Heart left ventricle (tissue), 16 donors: ENCODE measurements around the gene ZNRD2. TPM values are rescaled to one million over a fixed set of nuclear protein-coding genes. Genes with fewer than 3 reads are reported as not detected.

ENCODE experiments used
- ATAC-seq, 4 donors: fragments of 200-7000 bp; cut with Tn5 transposase; one replicate each; pipeline ENCODE4 v1.9.1; 2020 to 2022; ENCODE audit warnings: moderate library complexity in 4 of 4, mild to moderate bottlenecking in 3 of 4, moderate number of reproducible peaks in 1 of 4
- DNase-seq, 5 donors: peaks; one replicate each; pipeline ENCODE4 v3.0.0-alpha.2; 2020
- H3K27ac ChIP-seq, 12 donors: fragments of 200-600 bp; sonication (generic) in 4 of 12; one replicate each; pipeline versions ENCODE4 v1.5.0 to v1.8.0; 2016 to 2022; ENCODE audit warnings: mild to moderate bottlenecking in 2 of 12
- H3K27me3 ChIP-seq, 9 donors: fragments of 200-600 bp; sonication (generic) in 2 of 9; one replicate each; pipeline versions ENCODE4 v1.5.1 to v1.8.0; 2016 to 2022; ENCODE audit warnings: mild to moderate bottlenecking in 3 of 9
- H3K36me3 ChIP-seq, 9 donors: fragments of 200-600 bp; sonication (generic) in 2 of 9; one replicate each; pipeline versions ENCODE4 v1.5.0 to v1.8.0; 2018 to 2022; ENCODE audit warnings: mild to moderate bottlenecking in 2 of 9
- H3K4me1 ChIP-seq, 12 donors: fragments of 200-600 bp; sonication (generic) in 4 of 12; one replicate each; pipeline versions ENCODE4 v1.5.0 to v1.8.0; 2016 to 2022; ENCODE audit warnings: mild to moderate bottlenecking in 3 of 12
- H3K4me3 ChIP-seq, 12 donors: fragments of 200-600 bp; sonication (generic) in 4 of 12; one replicate each; pipeline versions ENCODE4 v1.5.0 to v1.8.0; 2017 to 2022; ENCODE audit warnings: mild to moderate bottlenecking in 9 of 12, moderate library complexity in 4 of 12
- H3K9me3 ChIP-seq, 12 donors: fragments of 200-600 bp; sonication (generic) in 4 of 12; one replicate each; pipeline versions ENCODE4 v1.5.0 to v1.8.0; 2016 to 2022; ENCODE audit warnings: mild to moderate bottlenecking in 1 of 12
- CTCF ChIP-seq, 12 donors: fragments of 200-600 bp; sonication (generic) in 4 of 12; IDR thresholded peaks; one replicate each; pipeline versions ENCODE4 v1.5.0 to v1.8.0; 2018 to 2022; ENCODE audit warnings: antibody characterized with exemption in 12 of 12, mild to moderate bottlenecking in 5 of 12
- POLR2A ChIP-seq, 2 donors: fragments of 450-650 bp; IDR thresholded peaks; one replicate each; pipeline ENCODE4 v1.6.1; 2017; ENCODE audit warnings: antibody characterized with exemption in 2 of 2, mild to moderate bottlenecking in 2 of 2, moderate library complexity in 2 of 2
- WGBS, 4 donors: extraction: QIAGEN DNeasy Blood & Tissue Kit in 2 of 4; methylation state at CpG; one replicate each; pipeline versions ENCODE4 v1.1.5 to v1.1.7; 2013 to 2018; 5-methylcytosine and 5-hydroxymethylcytosine counted together
- intact Hi-C, 10 donors: fragments of 100-400 bp; cut with DNase I; formaldehyde crosslinking; loops; one replicate each; pipeline versions ENCODE4 v1.11.1 to v1.14.2; 2022
- polyA plus RNA-seq, 2 donors: library from polyadenylated mRNA; stranded (reverse); fragments of 200-250 nt; gene quantifications; one replicate each; pipeline ENCODE4 v1.2.3, GENCODE V29; 2013
- total RNA-seq, 9 donors: library from RNA; depleted of rRNA in 2 of 9; stranded (reverse); fragments of >200 nt in 2 of 9; fragmentation: NEBNext Ultra II Directional in 3 of 9; extraction: Animal tissue kit (Norgen Biotek cat#: 25700) in 3 of 9; gene quantifications; one replicate each; pipeline versions ENCODE4 v1.1.0 to v1.2.4, GENCODE V29; 2016 to 2023
- donor health status: ischemic (EF 13 %, LVEDD 7.1; RV severe dilation, severe dysfunction).
- donor health status: healthy with polysubstance abuse.
- donor health status: DM: no; HTN: yes; CAD: no.
- donor health status: DM: no; HTN: no; CAD: no.
- donor health status: ischemic (EF 25% LVEDD 6.9; RV normal size, moderate dysfunction).
- donor health status: ischemic (EF 25% LVEDD 5.7; RV mildly dilated, moderate dysfunction).
- donor health status: healthy.
- donor health status: DM: yes; HTN: yes; CAD: no.
- donor health status: ischemic (EF 35%, LVEDD 5.7; RV mildly dilated, moderate dysfunction).
- donor health status: nonischemic (EF 11% LVEDD 7.7; RV severe dilation, severe dysfunction).
- donor health status: DM: yes; HTN: yes; CAD: no.
- donor health status: PGD.
- donor health status: ischemic (EF 29% LVEDD 5.4; RV normal size, mild dysfunction).
- donor health status: nonischemic (EF 23%, LVEDD 6.1; RV moderate dilation, normal function).

ZNRD2 gene
- total and polyA plus RNA-seq, 11 donors = 23.2 to 101 (median 35.7) TPM

GRCh38 chr11:65576867-65577755 lies 6.8 kb downstream of the ZNRD2 start:
- Histone ChIP-seq H3K4me1 (peaks cover 9 to 63% (median 49%) of the 10 kb centered on the region in 12 donors), H3K27ac (peak overlapping the region; percentile 89 to 99 (median 96)), H3K27me3 (no peaks in the 10 kb centered on the region), H3K9me3 (no peaks in the 10 kb centered on the region), H3K36me3 (peaks cover 0 to 42% (median 30%) of the 10 kb centered on the region in 9 donors), H3K4me3 (peak overlapping the region; percentile 28 to 96 (median 79))
- TF ChIP-seq POLR2A (IDR thresholded peaks at IDR 0.05) (peak in 1 of 2 donors; percentile 46), CTCF (IDR thresholded peaks at IDR 0.05) (no peak)
- 22 to 42% (median 33%) methylated on average over 12 to 18 of the region's 18 CpGs for WGBS, 4 donors
- ATAC-seq = peak; percentile 23 to 63 (median 48)
- peak; percentile 76 to 88 (median 82) for DNase-seq
- intact Hi-C loops = loop anchor here in 5 of 10 donors (2.0 to 5.0 kb wide), 4 partner anchors 14 to 35 kb away; partner anchors contain the start of gene MAP3K11 (in 3 of the 5)

DNA sequence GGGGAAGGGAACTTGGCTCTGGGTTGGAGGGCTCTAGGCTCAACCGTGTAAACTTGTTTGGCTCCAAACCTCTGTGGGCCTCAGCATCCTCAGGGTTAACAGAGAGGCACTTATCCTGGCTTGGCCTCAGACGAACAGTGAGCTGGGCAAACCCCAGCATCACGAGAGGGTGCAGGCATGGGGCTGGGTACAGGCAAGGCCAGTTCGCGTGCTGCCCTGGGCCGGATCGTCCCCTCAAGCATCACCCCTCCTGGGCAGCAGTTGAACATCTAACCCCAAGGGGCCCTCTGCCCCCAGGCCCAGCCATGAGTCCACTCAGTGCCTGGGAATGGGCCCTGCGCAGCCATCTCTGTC lies 7.5 kb downstream of the ZNRD2 start:
- WGBS, 4 donors = 37 to 60% (median 44%) methylated on average over 1 to 8 of the region's 8 CpGs
- ATAC-seq = peak in 1 of 4 donors; percentile 21
- intact Hi-C loops = loop anchor here in 5 of 10 donors (2.0 to 5.0 kb wide), 4 partner anchors 13 to 35 kb away; partner anchors contain the start of gene MAP3K11 (in 3 of the 5)
- peak overlapping the region; percentile 89 to 99 (median 96) for H3K27ac ChIP-seq
- H3K9me3 ChIP-seq = no peaks in the 10 kb centered on the region
- DNase-seq = no peak
- H3K4me3 ChIP-seq = peak overlapping the region in 11 of 12 donors; percentile 64 to 96 (median 81)
- no peaks in the 10 kb centered on the region for H3K27me3 ChIP-seq
- H3K4me1 ChIP-seq = peaks cover 9 to 61% (median 47%) of the 10 kb centered on the region in 12 donors
- peaks cover 0 to 48% (median 32%) of the 10 kb centered on the region in 9 donors for H3K36me3 ChIP-seq
- TF ChIP-seq POLR2A (IDR thresholded peaks at IDR 0.05) = no peak

- Histone ChIP-seq H3K4me1 (peaks cover 9 to 57% (median 44%) of the 10 kb centered on the region in 12 donors), H3K4me3 (peak overlapping the region in 9 of 12 donors; percentile 64 to 96 (median 81))
- 88 to 94% (median 91%) methylated on average over 7 of the region's 7 CpGs for WGBS, 4 donors
Observed at GRCh38 chr11:65578134-65578533, 7.9 kb downstream of the ZNRD2 start.

GRCh38 chr11:65578667-65579066 lies 8.4 kb downstream of the ZNRD2 start:
- peak overlapping the region in 5 of 12 donors; percentile 5 to 99 (median 97) for H3K27ac ChIP-seq
- no peaks in the 10 kb centered on the region for H3K27me3 ChIP-seq
- H3K36me3 ChIP-seq = peaks cover 0 to 55% (median 34%) of the 10 kb centered on the region in 9 donors
- no peak overlapping the region for H3K4me3 ChIP-seq
- peaks cover 4 to 51% (median 39%) of the 10 kb centered on the region in 12 donors for H3K4me1 ChIP-seq
- DNase-seq (no peak), ATAC-seq (no peak)
- WGBS, 4 donors = 64 to 87% (median 79%) methylated on average over 3 of the region's 3 CpGs
- intact Hi-C loops = loop anchor here in 3 of 10 donors (5.0 kb wide), 2 partner anchors 34 to 36 kb away; partner anchors contain the start of gene MAP3K11 (in 3 of the 3)
- TF ChIP-seq CTCF (IDR thresholded peaks at IDR 0.05) (no peak), POLR2A (IDR thresholded peaks at IDR 0.05) (no peak)
- no peaks in the 10 kb centered on the region for H3K9me3 ChIP-seq

More at GRCh38 chr11:65578134-65578533, 7.9 kb downstream of the ZNRD2 start:
- H3K9me3 ChIP-seq = no peaks in the 10 kb centered on the region
- intact Hi-C loops = loop anchor here in 3 of 10 donors (5.0 kb wide), 2 partner anchors 34 to 36 kb away; partner anchors contain the start of gene MAP3K11 (in 3 of the 3)
- no peak for TF ChIP-seq POLR2A (IDR thresholded peaks at IDR 0.05)
- no peak for TF ChIP-seq CTCF (IDR thresholded peaks at IDR 0.05)
- ATAC-seq (no peak), DNase-seq (no peak)
- peak overlapping the region in 11 of 12 donors; percentile 89 to 99 (median 97) for H3K27ac ChIP-seq
- H3K27me3 ChIP-seq = no peaks in the 10 kb centered on the region
- H3K36me3 ChIP-seq = peaks cover 0 to 50% (median 32%) of the 10 kb centered on the region in 9 donors
